HG02759 (cell line): ENCODE data around the gene SSTR4.

Source experiments
- ATAC-seq: cut with Tn5 transposase; IDR thresholded peaks from one replicate; pipeline ENCODE4 v1.9.1; 2021; ENCODE audit warnings: mild to moderate bottlenecking, moderate library complexity; ENCODE audit not compliant: unreplicated experiment

The SSTR4 gene

GRCh38 chr20:23039885-23040508 is 4.9 kb downstream of the SSTR4 start:
- ATAC-seq: no peak

GRCh38 chr20:23042270-23042669 is 7.2 kb downstream of the SSTR4 start:
- no peak for ATAC-seq

- no peak for ATAC-seq
Observed at GRCh38 chr20:23043376-23043775, 8.3 kb downstream of the SSTR4 start.

DNA sequence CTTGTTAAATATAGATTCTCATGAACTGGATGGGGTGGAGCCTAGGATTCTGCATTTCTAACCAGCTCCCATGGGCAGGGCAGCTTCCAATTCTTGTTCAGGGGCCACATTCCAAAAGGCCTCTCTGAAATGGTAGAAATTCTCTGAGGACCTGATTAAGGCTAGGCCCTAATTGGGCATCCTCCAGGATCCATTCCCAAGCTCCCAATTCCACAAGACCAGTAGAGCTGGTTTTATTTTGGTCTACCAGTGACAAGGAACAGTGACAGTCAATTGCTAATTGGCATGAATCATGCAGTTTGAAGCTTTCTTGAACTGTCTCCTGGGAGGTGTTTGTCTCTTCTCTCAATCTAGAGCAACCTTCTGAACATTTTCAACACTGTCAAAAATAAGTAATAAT is 11.3 kb downstream of the SSTR4 start:
- ATAC-seq: no peak

GRCh38 chr20:23047001-23047737 is 12.1 kb downstream of the SSTR4 start:
- no peak for ATAC-seq

DNA sequence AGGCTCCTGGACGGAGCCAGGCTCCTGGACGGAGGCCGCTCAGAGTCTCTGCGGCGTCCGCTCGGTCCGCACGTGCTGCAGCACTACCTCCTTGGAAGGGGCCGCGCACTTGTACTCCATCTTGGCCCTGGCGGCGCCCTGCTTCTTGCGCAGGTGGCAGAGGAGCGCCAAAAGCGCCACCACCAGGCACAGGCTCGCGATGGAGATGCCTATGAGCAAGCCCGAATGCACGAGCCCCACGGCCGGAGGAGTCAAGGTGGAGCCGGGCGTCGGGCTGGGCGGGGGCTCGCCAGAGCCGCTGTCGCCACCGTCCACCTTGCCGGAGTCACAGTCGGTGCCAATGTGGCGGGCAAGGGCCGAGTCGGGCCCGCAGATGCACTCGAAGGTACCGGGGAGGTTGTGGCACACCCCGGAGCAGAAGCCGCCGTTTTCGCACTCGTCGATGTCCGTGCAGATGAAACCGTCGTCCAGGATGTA is 12.7 kb downstream of the SSTR4 start:
- no peak for ATAC-seq

- no peak for ATAC-seq
Observed at GRCh38 chr20:23048283-23049200, 13.4 kb downstream of the SSTR4 start.

DNA sequence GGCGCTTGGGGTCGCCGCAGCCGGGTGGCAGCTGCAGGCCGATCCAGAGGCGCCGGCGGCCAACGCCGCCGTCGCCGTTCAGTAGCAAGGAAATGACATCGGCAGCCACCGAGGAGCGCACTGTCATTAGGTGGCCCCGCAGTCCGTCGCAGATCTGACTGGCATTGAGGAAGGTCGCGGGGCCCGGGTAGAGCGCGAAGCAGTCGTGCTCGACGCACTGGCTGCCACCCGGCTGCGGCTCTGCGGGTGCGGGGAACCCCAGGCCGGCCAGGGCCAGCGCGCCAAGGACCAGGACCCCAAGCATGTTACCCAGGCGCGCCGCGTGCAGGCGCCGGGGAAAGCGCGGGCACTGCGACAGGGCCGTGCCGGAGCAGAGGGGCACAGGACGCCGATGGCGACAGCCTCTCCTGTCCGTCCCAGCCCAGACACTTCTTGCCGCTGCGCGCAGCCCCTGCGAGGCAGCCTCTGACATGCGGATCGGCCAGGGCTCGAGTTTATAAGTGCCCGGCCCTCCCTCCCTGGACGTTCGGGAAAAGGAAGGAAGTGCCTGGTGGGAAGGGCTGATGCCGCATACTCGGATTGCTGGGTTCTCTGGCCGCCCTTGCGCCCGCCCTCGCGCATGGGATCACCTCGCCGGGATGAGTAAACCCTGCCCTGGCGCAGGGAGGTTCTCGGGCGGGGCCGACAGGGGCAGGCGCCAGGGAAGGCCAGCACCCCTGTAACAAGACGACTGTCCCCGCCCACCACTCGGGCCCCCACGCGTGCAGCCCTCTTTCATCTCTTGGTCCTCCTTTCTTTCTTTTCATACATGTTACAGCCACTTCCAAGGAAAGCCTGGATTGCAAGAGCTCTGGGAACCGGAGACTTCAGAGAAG is 14.3 kb downstream of the SSTR4 start, which contains the start of gene THBD:
Gene THBD (minus strand): TSS at position 472 of the 875 bp plus-strand sequence. CDS start 168 bp downstream, at position 304.
- ATAC-seq: no peak

- no peak for ATAC-seq
Observed at GRCh38 chr20:23050076-23050838, 15.1 kb downstream of the SSTR4 start.

- ATAC-seq: no peak
Observed at GRCh38 chr20:23050847-23051627, 15.9 kb downstream of the SSTR4 start.

DNA sequence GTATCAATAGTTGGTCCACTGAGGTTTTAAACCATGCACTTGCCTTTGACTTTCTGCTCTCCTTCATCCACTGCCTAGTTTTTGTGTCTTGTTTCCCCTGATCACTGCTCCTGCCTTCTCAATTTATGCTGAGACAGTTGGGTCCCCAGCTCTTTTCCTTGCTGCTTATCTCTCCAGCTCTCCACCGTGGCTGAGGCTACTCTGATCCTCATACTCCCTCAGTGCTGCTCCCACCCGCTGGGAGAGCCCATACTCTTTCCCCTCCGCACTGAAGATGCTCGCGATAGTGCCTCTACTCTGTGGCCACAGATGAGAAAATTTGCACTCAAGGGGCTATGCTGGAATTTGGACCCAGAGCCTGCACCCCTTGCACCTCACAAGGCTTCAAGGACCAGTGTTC is 17.8 kb downstream of the SSTR4 start:
- no peak for ATAC-seq

DNA sequence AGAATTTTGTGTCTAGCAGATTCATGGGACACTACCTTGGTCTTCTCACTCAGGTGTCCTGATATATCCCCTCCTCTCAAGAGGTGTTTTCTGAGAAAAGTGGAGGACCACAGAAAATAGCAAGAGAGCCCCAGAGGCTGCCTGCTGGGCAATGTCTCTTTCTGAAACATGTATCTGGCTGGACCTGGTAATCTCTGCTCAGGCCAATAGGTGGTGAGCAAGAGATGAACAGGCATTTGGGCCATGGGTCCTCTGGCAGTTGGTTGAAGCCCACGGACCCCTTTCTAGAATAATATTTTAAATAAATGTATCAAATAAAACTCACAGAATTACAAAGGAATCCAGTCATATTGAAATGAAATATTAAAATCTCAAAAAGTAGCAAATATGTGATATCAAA is 23.1 kb downstream of the SSTR4 start:
- ATAC-seq: no peak

GRCh38 chr20:23059001-23059400 is 23.9 kb downstream of the SSTR4 start:
- ATAC-seq: no peak

- ATAC-seq: no peak
Observed at GRCh38 chr20:23059846-23060245, 24.7 kb downstream of the SSTR4 start.

- no peak for ATAC-seq
Observed at GRCh38 chr20:23060629-23061028, 25.5 kb downstream of the SSTR4 start.

DNA sequence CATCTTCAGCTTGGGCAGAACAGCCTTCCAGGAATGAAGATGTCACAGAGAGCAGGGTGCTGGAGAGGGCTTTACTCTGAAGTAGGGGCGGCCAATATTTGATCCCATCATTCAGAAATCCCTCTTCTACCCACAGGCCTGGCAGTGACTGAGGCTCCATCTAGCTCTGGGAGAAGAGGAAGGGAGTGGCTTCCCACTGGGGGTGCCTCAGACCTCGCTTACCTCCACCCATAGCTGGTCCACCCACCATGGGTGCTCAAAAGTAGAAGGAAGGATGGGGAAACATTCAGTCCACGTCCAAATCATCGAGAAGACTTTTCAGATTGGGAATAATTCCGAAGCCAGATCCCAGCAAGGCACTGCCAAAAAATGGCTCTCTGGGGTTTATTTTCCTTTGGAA is 26.1 kb downstream of the SSTR4 start:
- no peak for ATAC-seq

GRCh38 chr20:23061734-23062561 is 26.8 kb downstream of the SSTR4 start:
- ATAC-seq: no peak

DNA sequence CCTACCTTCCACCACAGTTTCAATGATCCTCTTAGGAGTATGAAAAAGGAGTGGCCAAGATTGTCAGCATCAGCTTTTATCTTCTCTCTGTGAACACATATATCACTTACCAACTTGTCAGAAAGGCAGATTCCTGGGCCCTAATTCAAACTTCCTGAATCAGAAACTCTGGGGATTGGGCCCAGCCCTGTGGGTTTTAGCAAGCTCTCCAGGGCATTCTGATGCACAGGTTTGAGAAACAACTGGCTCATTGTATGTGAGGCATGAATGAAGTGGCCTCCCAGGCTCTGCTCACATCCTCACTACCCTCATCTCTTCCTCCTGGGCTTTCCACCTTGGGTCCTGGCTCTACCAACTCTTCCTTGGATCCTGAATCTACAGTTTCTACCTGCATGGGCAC is 27.5 kb downstream of the SSTR4 start:
- ATAC-seq: no peak
